GM12864 (cell line): Measurements from ENCODE around the gene TBRG4.

ENCODE experiments used
- DNase-seq: peaks from one replicate; pipeline ENCODE4 v3.0.0-alpha.2; 2011; ENCODE audit warnings: low read depth
- H3K4me3 ChIP-seq: 2 replicates; pipeline ENCODE4 v1.5.1; 2011; ENCODE audit warnings: mild to moderate bottlenecking, low read depth, low read length, control low read depth
- TF ChIP-seq, protein P1 (sequence below): IDR thresholded peaks from 2 replicates; pipeline ENCODE4 v1.5.1; 2011; ENCODE audit warnings: low read depth, mild to moderate bottlenecking, moderate library complexity, low read length, control low read depth, inconsistent platforms; ENCODE audit errors: missing control alignments

TBRG4 gene

DNA sequence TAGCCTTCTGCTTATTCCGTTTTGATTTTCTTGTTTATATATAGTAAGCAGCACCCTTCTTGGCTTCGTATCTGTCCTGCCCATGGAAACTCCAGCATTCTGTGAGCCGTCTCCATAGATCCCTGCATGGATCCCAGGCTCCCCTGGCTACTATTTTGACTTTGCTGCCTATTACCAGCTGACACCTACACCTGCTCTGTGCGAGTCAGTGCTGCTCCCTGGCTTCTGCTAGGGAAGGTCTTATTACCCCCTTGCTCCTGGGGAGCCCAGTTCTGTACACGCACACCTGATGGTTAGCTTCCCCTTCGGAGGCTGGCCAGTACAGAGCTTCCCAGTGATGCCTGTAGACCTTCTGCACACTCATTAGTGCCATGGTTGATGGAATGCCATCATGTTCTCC, 58.1 kb downstream of the TBRG4 start:
- H3K4me3 ChIP-seq: no peak overlapping the region
- DNase-seq: no peak
- TF ChIP-seq, protein P1, sequence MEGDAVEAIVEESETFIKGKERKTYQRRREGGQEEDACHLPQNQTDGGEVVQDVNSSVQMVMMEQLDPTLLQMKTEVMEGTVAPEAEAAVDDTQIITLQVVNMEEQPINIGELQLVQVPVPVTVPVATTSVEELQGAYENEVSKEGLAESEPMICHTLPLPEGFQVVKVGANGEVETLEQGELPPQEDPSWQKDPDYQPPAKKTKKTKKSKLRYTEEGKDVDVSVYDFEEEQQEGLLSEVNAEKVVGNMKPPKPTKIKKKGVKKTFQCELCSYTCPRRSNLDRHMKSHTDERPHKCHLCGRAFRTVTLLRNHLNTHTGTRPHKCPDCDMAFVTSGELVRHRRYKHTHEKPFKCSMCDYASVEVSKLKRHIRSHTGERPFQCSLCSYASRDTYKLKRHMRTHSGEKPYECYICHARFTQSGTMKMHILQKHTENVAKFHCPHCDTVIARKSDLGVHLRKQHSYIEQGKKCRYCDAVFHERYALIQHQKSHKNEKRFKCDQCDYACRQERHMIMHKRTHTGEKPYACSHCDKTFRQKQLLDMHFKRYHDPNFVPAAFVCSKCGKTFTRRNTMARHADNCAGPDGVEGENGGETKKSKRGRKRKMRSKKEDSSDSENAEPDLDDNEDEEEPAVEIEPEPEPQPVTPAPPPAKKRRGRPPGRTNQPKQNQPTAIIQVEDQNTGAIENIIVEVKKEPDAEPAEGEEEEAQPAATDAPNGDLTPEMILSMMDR: no peak

DNA sequence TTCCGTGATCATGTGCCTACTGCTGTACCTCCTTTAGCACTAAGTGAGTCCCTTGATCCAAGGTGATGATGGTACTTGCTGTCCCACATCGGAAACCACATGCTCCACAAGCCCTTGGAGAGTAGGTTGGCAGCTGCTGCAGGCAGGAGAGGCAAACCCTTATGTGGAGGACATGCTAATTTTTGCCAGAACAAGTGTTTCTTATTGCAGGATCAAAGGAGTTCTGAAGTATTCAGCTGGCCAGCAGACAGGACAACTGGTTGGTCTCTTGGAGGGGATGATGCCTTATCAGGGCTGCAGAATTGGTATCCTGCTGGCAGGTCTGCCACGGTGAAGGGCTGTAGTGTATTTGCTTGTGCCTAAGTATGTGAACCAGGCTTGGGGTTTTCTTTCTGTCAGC, 59.5 kb downstream of the TBRG4 start:
- TF ChIP-seq, protein P1: no peak
- H3K4me3 ChIP-seq: no peak overlapping the region
- DNase-seq: no peak

DNA sequence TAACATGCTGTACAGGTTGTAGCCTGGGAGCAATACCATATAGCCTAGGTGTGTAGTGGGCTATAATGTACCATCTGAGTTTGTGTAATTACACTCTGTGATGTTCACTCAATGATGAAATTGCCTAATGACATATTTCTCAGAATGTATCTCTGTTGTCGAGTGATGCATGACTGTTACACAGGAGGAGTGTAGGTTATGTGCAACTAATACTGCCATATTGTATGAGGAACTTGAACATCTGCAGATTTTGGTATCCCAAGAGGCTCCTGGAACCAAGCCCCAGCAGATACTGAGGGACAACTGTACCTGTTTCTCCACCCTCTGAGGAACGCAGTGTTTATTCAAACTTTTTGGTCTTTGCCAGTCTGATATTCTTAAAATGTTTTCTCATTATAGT, 61.3 kb downstream of the TBRG4 start:
- DNase-seq: no peak
- TF ChIP-seq, protein P1: no peak
- H3K4me3 ChIP-seq: no peak overlapping the region
